HepG2 (cell line): ENCODE results near the gene CCS. TPM values are rescaled to one million over a fixed set of nuclear protein-coding genes. Genes with fewer than 3 reads are reported as not detected.

Source experiments
- CBX5 ChIP-seq: sonication (generic); formaldehyde crosslinking; IDR thresholded peaks from 2 replicates; pipeline ENCODE4 v1.4.0; 2020; ENCODE audit warnings: missing genetic modification reagents, borderline replicate concordance
- GABPB1 ChIP-seq: IDR thresholded peaks from 2 replicates; pipeline ENCODE4 v1.6.1; 2016; ENCODE audit warnings: mild to moderate bottlenecking, missing genetic modification reagents, moderate library complexity, missing compliant biosample characterization
- HIC2 ChIP-seq: sonication (generic); formaldehyde crosslinking; IDR thresholded peaks from 2 replicates; pipeline ENCODE4 v1.9.0; 2022; ENCODE audit warnings: low read depth, missing genetic modification reagents
- HNF4G ChIP-seq, 2 experiments: sonication (generic) in 1 of 2; formaldehyde crosslinking in 1 of 2; IDR thresholded peaks; 2 replicates each; pipeline versions ENCODE4 v1.4.0 to v1.6.1; 2011 to 2020; ENCODE audit warnings: borderline replicate concordance in 2 of 2, low read depth in 2 of 2, mild to moderate bottlenecking in 2 of 2, low read length in 1 of 2, missing genetic modification reagents in 1 of 2, moderate library complexity in 1 of 2
- JUND ChIP-seq: sonication (generic); formaldehyde crosslinking; IDR thresholded peaks from 2 replicates; pipeline ENCODE4 v1.8.0; 2022; ENCODE audit warnings: mild to moderate bottlenecking, missing genetic modification reagents
- KIAA2018 ChIP-seq: sonication (generic); formaldehyde crosslinking; IDR thresholded peaks from 2 replicates; pipeline ENCODE4 v1.5.0; 2020; ENCODE audit warnings: mild to moderate bottlenecking, missing genetic modification reagents, borderline replicate concordance
- TBX3 ChIP-seq: fragments of 450-650 bp; IDR thresholded peaks from 2 replicates; pipeline ENCODE4 v1.6.1; 2017; ENCODE audit warnings: antibody characterized with exemption, mild to moderate bottlenecking, inconsistent platforms, borderline replicate concordance
- ZNF136 ChIP-seq: sonication (generic); formaldehyde crosslinking; IDR thresholded peaks from 2 replicates; pipeline ENCODE4 v1.8.1; 2022; ENCODE audit warnings: low read depth, mild to moderate bottlenecking, moderate library complexity, missing genetic modification reagents
- ZXDC ChIP-seq: sonication (generic); formaldehyde crosslinking; IDR thresholded peaks from 2 replicates; pipeline ENCODE4 v1.5.0; 2020; ENCODE audit warnings: mild to moderate bottlenecking, missing genetic modification reagents
- polyA plus RNA-seq, 8 experiments: library from polyadenylated mRNA; depleted of rRNA in 3 of 8; stranded (reverse) in 7 of 8; unstranded in 1 of 8; fragments of >200 nt; fragmentation: Illumina TruSeq in 4 of 8; extraction: Trizol in 4 of 8; gene quantifications; 2 replicates each; pipeline versions ENCODE4 v1.2.1 to v1.2.3, GENCODE V29; 2011 to 2016; ENCODE audit warnings: low read depth in 4 of 8, missing spikeins in 1 of 8, mixed read lengths in 1 of 8; ENCODE audit not compliant: insufficient read depth in 1 of 8
- total RNA-seq, 5 experiments: library from RNA; depleted of rRNA; stranded (reverse); fragments of >200 nt; fragmentation: Illumina TruSeq; extraction: Trizol; gene quantifications; 2 replicates each; pipeline ENCODE4 v1.2.3, GENCODE V29; 2016; ENCODE audit warnings: low read depth in 1 of 5

The CCS gene
- total and polyA plus RNA-seq, 2 of the 13 experiments (the other 11 are each of a cell fraction or from before 2014, with no cell fraction given) = 25.4 to 44.6 TPM

- TF ChIP-seq KIAA2018 (no peak), TBX3 (no peak), ZNF136 (CRISPR knock-in tag) (no peak), JUND (CRISPR knock-in tag) (no peak), HNF4G (IDR thresholded peaks at IDR 0.05; ENCODE audit: borderline replicate concordance, low read depth, low read length) (no peak), HNF4G (CRISPR knock-in tag; IDR thresholded peaks at IDR 0.05; ENCODE audit: borderline replicate concordance, low read depth) (no peak), HIC2 (CRISPR knock-in tag) (no peak), GABPB1 (CRISPR knock-in tag) (no peak), ZXDC (CRISPR knock-in tag) (no peak), CBX5 (no peak)
Observed at GRCh38 chr11:66567787-66568123, 25.2 kb upstream of the CCS start (continued).
